HCT116 (cell line): ENCODE measurements around the gene FAM53A. TPM values are rescaled to one million over a fixed set of nuclear protein-coding genes. Genes with fewer than 3 reads are reported as not detected.
"Not testable (repeated sequence)": the region's sequence is repeated elsewhere in the genome, so short reads cannot be mapped to it uniquely, and the experiment has no call there.

Source experiments
- ATAC-seq: fragments of 200-7000 bp; cut with Tn5 transposase; 2 replicates; pipeline ENCODE4 v1.9.1; 2020; ENCODE audit warnings: mild to moderate bottlenecking, moderate library complexity
- BruUV-seq: library from RNA; stranded (reverse); fragments of 400-500 nt; replicated peaks from 2 replicates; lab custom pipeline; 2021; lab: Mats Ljungman, UMichigan
- CTCF ChIA-PET: fragments of 300-600 bp; sonication (Branson Sonifier 250); formaldehyde crosslinking; loops from one replicate; lab custom pipeline; 2021; ENCODE audit warnings: antibody characterized with exemption; lab: Charles Lee
- POLR2A ChIA-PET: fragments of 300-600, 350-600 bp; sonication (Branson Sonifier 250); formaldehyde crosslinking; loops from one replicate; lab custom pipeline; 2021; ENCODE audit warnings: antibody characterized with exemption; lab: Charles Lee
- RAD21 ChIA-PET, 2 experiments: fragments of 300-600 bp; sonication (Branson Sonifier 250); formaldehyde crosslinking; loops; one replicate each; lab custom pipeline; 2023; ENCODE audit warnings: low total read pairs in 2 of 2; ENCODE audit not compliant: uncharacterized antibody in 2 of 2, unreplicated experiment in 2 of 2, low non-redundant PET in 1 of 2; lab: Charles Lee
- DNase-seq: peaks from one replicate; pipeline ENCODE4 v3.0.0-alpha.2; 2010; ENCODE audit warnings: low read depth, low spot score
- H2AFZ ChIP-seq: fragments of 200-600 bp; shearing (Covaris generic), sonication (generic); 2 replicates; pipeline ENCODE4 v1.6.1; 2017; ENCODE audit warnings: low read depth, mixed run types, mixed read lengths, antibody characterized with exemption, low read length; ENCODE audit not compliant: poor library complexity, severe bottlenecking
- H3K27ac ChIP-seq: 2 replicates; pipeline ENCODE4 v1.5.1; 2012; ENCODE audit warnings: low read depth, low read length
- H3K27me3 ChIP-seq: fragments of 200-600 bp; sonication (generic); 2 replicates; pipeline ENCODE4 v1.6.1; 2016; ENCODE audit warnings: mixed run types, low read length, mixed read lengths; ENCODE audit not compliant: insufficient read depth
- H3K36me3 ChIP-seq, 2 experiments: fragments of 200-500 bp in 1 of 2; fragments of 200-600 bp in 1 of 2; sonication (Bioruptor generic) in 1 of 2; sonication (generic) in 1 of 2; 2 replicates each; pipeline versions ENCODE4 v1.5.1 to v1.6.1; 2014 to 2016; ENCODE audit warnings: low read length in 2 of 2, inconsistent platforms in 1 of 2, mixed read lengths in 1 of 2, mixed run types in 1 of 2; ENCODE audit not compliant: insufficient read depth in 2 of 2, control insufficient read depth in 1 of 2
- H3K4me1 ChIP-seq, 2 experiments: fragments of 200-600 bp in 1 of 2; sonication (generic) in 1 of 2; 2 replicates each; pipeline versions ENCODE4 v1.5.1 to v1.6.1; 2012 to 2017; ENCODE audit warnings: low read length in 2 of 2, inconsistent platforms in 1 of 2, mild to moderate bottlenecking in 1 of 2, mixed read lengths in 1 of 2, mixed run types in 1 of 2, moderate library complexity in 1 of 2; ENCODE audit not compliant: insufficient read depth in 2 of 2, control insufficient read depth in 1 of 2
- H3K4me2 ChIP-seq: fragments of 200-600 bp; sonication (generic); 2 replicates; pipeline ENCODE4 v1.6.1; 2017; ENCODE audit warnings: mixed run types, low read length, mixed read lengths
- H3K4me3 ChIP-seq, 2 experiments: fragments of 200-600 bp in 1 of 2; sonication (generic) in 1 of 2; replicated peaks in 1 of 2; 2 replicates each; pipeline ENCODE4 v1.5.1; 2011 to 2016; ENCODE audit warnings: low read length in 2 of 2, control low read depth in 1 of 2, low read depth in 1 of 2, mild to moderate bottlenecking in 1 of 2, mixed read lengths in 1 of 2, mixed run types in 1 of 2
- H3K79me2 ChIP-seq: fragments of 200-600 bp; sonication (generic); 2 replicates; pipeline ENCODE4 v1.6.1; 2017; ENCODE audit warnings: mild to moderate bottlenecking, mixed run types, low read length, moderate library complexity, mixed read lengths; ENCODE audit not compliant: insufficient read depth
- H3K9ac ChIP-seq: fragments of 200-600 bp; sonication (generic); 2 replicates; pipeline ENCODE4 v1.6.1; 2016; ENCODE audit warnings: low read length, mixed read lengths
- H3K9me2 ChIP-seq: fragments of 200-600 bp; sonication (generic), shearing (Covaris generic); 2 replicates; pipeline ENCODE4 v1.6.1; 2017; ENCODE audit warnings: mixed run types, mild to moderate bottlenecking, moderate library complexity; ENCODE audit not compliant: insufficient read depth
- H3K9me3 ChIP-seq, 2 experiments: fragments of 200-500 bp in 1 of 2; fragments of 200-600 bp in 1 of 2; sonication (Bioruptor generic) in 1 of 2; sonication (generic) in 1 of 2; 2 replicates each; pipeline ENCODE4 v1.6.1; 2014 to 2017; ENCODE audit warnings: low read length in 2 of 2, mixed read lengths in 2 of 2, inconsistent platforms in 1 of 2, low read depth in 1 of 2, mild to moderate bottlenecking in 1 of 2, mixed run types in 1 of 2, moderate library complexity in 1 of 2; ENCODE audit not compliant: control insufficient read depth in 1 of 2, insufficient read depth in 1 of 2
- H4K20me1 ChIP-seq: fragments of 200-600 bp; sonication (generic), shearing (Covaris generic); 2 replicates; pipeline ENCODE4 v1.6.1; 2017; ENCODE audit warnings: mixed run types, mild to moderate bottlenecking, moderate library complexity; ENCODE audit not compliant: insufficient read depth
- CBX3 ChIP-seq: IDR thresholded peaks from 2 replicates; pipeline ENCODE4 v1.6.1; 2012; ENCODE audit warnings: low read depth
- CEBPB ChIP-seq: IDR thresholded peaks from 2 replicates; pipeline ENCODE4 v1.6.1; 2012; ENCODE audit warnings: low read depth
- EGR1 ChIP-seq: IDR thresholded peaks from 2 replicates; pipeline ENCODE4 v1.6.1; 2012; ENCODE audit warnings: low read depth
- ELF1 ChIP-seq: IDR thresholded peaks from 2 replicates; pipeline ENCODE4 v1.6.1; 2012; ENCODE audit warnings: low read depth, borderline replicate concordance
- EZH2phosphoT487 ChIP-seq: fragments of 200-600 bp; IDR thresholded peaks from 2 replicates; pipeline ENCODE4 v1.6.1; 2018; ENCODE audit warnings: antibody characterized with exemption, borderline replicate concordance
- FOSL1 ChIP-seq: IDR thresholded peaks from 2 replicates; pipeline ENCODE4 v1.6.1; 2012; ENCODE audit warnings: low read depth
- MAX ChIP-seq: IDR thresholded peaks from 2 replicates; pipeline ENCODE4 v1.6.1; 2012
- POLR2A ChIP-seq: IDR thresholded peaks from 2 replicates; pipeline ENCODE4 v1.7.0; 2011; ENCODE audit warnings: borderline replicate concordance; ENCODE audit not compliant: insufficient read depth, insufficient read length; ENCODE audit errors: extremely low read depth
- POLR2AphosphoS5 ChIP-seq: IDR thresholded peaks from 2 replicates; pipeline ENCODE4 v1.6.1; 2011; ENCODE audit warnings: mild to moderate bottlenecking, low read depth, low read length, moderate library complexity
- RAD21 ChIP-seq: IDR thresholded peaks from 2 replicates; pipeline ENCODE4 v1.6.1; 2012; ENCODE audit warnings: low read depth, mild to moderate bottlenecking
- REST ChIP-seq: IDR thresholded peaks from 2 replicates; pipeline ENCODE4 v1.6.1; 2012; ENCODE audit warnings: low read depth
- SIN3A ChIP-seq: IDR thresholded peaks from 2 replicates; pipeline ENCODE4 v1.6.1; 2012; ENCODE audit warnings: low read depth
- SP1 ChIP-seq: IDR thresholded peaks from 2 replicates; pipeline ENCODE4 v1.6.1; 2012; ENCODE audit warnings: low read depth
- YY1 ChIP-seq: IDR thresholded peaks from 2 replicates; pipeline ENCODE4 v1.6.1; 2011; ENCODE audit warnings: low read length, low read depth, moderate library complexity, mild to moderate bottlenecking; ENCODE audit not compliant: insufficient replicate concordance; ENCODE audit errors: extremely low read depth
- ZBTB33 ChIP-seq: IDR thresholded peaks from 2 replicates; pipeline ENCODE4 v1.6.1; 2011; ENCODE audit warnings: mild to moderate bottlenecking, low read length, moderate library complexity; ENCODE audit not compliant: insufficient replicate concordance; ENCODE audit errors: extremely low read depth
- ZFX ChIP-seq: fragments of 450-650 bp; IDR thresholded peaks from 2 replicates; pipeline ENCODE4 v1.6.1; 2017
- ZNF274 ChIP-seq: fragments of 200-500 bp; sonication (Bioruptor generic); IDR thresholded peaks from 2 replicates; pipeline ENCODE4 v1.6.1; 2014; ENCODE audit warnings: mild to moderate bottlenecking, low read depth, low read length, inconsistent platforms
- intact Hi-C: fragments of 100-400 bp; cut with micrococcal nuclease; formaldehyde crosslinking; loops from 2 replicates; pipeline ENCODE4 v1.10.0; 2022
- total RNA-seq: library from RNA; stranded (reverse); gene quantifications from one replicate; pipeline ENCODE4 v1.2.1, GENCODE V29; 2021; ENCODE audit not compliant: unreplicated experiment

FAM53A gene
- total RNA-seq, 1 experiment from 2014 or later, result 1.1 TPM

GRCh38 chr4:1703867-1704266, 19.8 kb upstream of the FAM53A start:
- H3K9ac ChIP-seq, result no peak overlapping the region
- peaks cover 97% of the 10 kb centered on the region for H3K79me2 ChIP-seq
- DNase-seq (no peak), ATAC-seq (no peak)
- ChIA-PET CTCF (interaction anchor here (4.1 kb wide), 1 partner anchor 11 kb away, joined by 17 read pairs; no protein-coding TSS in a partner anchor), RAD21 (no interaction called here), POLR2A (no interaction called here)
- no peaks in the 10 kb centered on the region for H3K27me3 ChIP-seq
- peaks cover 0 to 4% of the 10 kb centered on the region in 2 experiments; a peak in 1 of 4 replicates for H3K4me1 ChIP-seq
- H4K20me1 ChIP-seq, result peaks cover 45% of the 10 kb centered on the region; the same call in 1 of the 2 replicates
- no TSS peak for BruUV-seq
- no peak overlapping the region for H3K4me2 ChIP-seq
- H3K27ac ChIP-seq, result no peak overlapping the region
- H3K9me3 ChIP-seq, result no peaks in the 10 kb centered on the region
- intact Hi-C loops, result no loop called here
- no peaks in the 10 kb centered on the region for H3K9me2 ChIP-seq
- peaks cover 42 to 70% of the 10 kb centered on the region in 2 experiments for H3K36me3 ChIP-seq
- no peak overlapping the region for H2AFZ ChIP-seq
- H3K4me3 ChIP-seq, result no peak overlapping the region
- no peak for TF ChIP-seq RAD21
- no peak for TF ChIP-seq REST
- no peak for TF ChIP-seq CEBPB
- no peak for TF ChIP-seq ZBTB33
- no peak for TF ChIP-seq POLR2AphosphoS5
- TF ChIP-seq CBX3, result no peak
- no peak for TF ChIP-seq EZH2phosphoT487
- no peak for TF ChIP-seq ELF1
- TF ChIP-seq YY1, result no peak
- no peak for TF ChIP-seq ZFX
- no peak for TF ChIP-seq MAX
- no peak for TF ChIP-seq POLR2A
- TF ChIP-seq FOSL1, result no peak
- TF ChIP-seq EGR1, result no peak
- no peak for TF ChIP-seq SIN3A
- no peak for TF ChIP-seq ZNF274
- TF ChIP-seq SP1, result no peak

- not testable (repeated sequence) for H3K4me3 ChIP-seq, H3K4me2 ChIP-seq
- POLR2A ChIA-PET, result interaction anchor here (1.4 kb wide), 1 partner anchor 10 kb away, joined by 5 read pairs; the partner anchor contains the start of gene SLBP
Observed at GRCh38 chr4:1701671-1702070, 17.6 kb upstream of the FAM53A start.

More at GRCh38 chr4:1701671-1702070, 17.6 kb upstream of the FAM53A start:
- H3K9me2 ChIP-seq, ATAC-seq, H3K9me3 ChIP-seq, RAD21 ChIA-PET, DNase-seq, H2AFZ ChIP-seq, H3K27me3 ChIP-seq, H3K27ac ChIP-seq, intact Hi-C loops, H3K9ac ChIP-seq, H3K4me1 ChIP-seq, BruUV-seq: not testable (repeated sequence)
- peaks cover 93% of the 10 kb centered on the region for H3K79me2 ChIP-seq
- CTCF ChIA-PET, result interaction anchor here (4.1 kb wide), 1 partner anchor 8 kb away, joined by 17 read pairs; no protein-coding TSS in a partner anchor
- H4K20me1 ChIP-seq, result peaks cover 36% of the 10 kb centered on the region; the same call in 1 of the 2 replicates
- H3K36me3 ChIP-seq, result peaks cover 46 to 80% of the 10 kb centered on the region in 2 experiments
